GM21526 (cell line): ENCODE measurements around the gene TCERG1L.

Experiments
- ATAC-seq: cut with Tn5 transposase; IDR thresholded peaks from one replicate; pipeline ENCODE4 v1.9.1; 2021; ENCODE audit warnings: moderate library complexity; ENCODE audit not compliant: unreplicated experiment, low FRiP score

Gene TCERG1L

DNA sequence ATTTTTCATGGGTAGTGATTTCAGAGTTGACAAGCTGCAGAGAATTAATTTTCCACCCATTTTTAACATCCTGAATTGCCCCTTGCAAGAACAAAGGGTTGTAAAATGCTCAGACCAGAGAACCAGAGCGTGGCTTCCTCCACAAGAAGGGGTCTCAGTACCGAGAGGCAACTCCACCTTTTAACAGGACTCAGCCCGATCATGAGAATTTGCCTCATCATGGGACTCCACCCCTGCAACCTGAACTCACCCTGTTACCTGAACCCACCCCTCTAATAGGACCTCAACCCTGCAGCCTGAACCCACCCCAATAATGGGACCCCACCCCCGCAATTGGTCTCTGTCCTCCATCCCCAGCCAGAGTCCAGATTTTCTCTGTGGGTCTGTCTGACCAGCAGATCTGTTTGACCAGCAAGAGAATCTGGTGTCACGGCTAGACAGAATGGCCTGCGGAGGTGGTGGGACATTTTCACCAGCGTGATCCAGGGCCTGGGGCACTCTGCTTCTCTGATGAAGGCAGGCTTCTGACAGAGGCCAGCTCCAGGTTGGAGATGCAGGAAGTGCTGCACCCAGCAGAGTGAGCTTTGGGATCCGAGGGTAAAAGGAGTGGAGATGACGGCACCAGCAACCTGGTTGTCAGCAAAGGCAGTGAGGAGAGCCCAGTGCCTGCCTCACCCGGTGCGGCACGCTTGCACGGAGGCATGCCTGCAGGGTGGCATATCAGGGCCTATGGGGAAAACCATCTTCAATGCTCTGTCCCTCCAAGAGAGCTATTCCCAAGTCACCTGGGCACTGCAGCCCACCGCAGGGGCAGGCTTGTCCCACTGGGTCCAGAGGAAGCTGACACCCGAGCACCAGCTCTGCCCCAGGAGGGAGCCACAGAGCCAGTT is 136.6 kb downstream of the TCERG1L start:
- no peak for ATAC-seq

DNA sequence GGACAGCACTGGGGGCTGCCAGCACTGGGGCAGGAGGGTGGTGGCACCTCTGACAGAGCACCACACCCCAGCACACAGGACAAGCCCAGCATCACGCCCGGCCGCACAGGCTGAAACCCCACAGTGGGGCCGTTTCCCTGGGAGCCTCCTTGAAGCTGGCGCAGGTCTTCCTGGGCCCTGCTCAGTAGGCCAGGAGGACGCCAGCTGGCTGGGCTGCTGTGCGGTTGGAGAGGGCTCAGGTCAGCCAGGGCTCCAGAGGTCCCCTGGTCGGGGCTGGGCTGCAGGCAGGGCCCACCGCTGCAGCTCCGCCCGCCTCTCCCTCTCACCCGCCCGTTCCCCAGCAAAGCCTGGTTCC is 137.3 kb downstream of the TCERG1L start:
- ATAC-seq: no peak

DNA sequence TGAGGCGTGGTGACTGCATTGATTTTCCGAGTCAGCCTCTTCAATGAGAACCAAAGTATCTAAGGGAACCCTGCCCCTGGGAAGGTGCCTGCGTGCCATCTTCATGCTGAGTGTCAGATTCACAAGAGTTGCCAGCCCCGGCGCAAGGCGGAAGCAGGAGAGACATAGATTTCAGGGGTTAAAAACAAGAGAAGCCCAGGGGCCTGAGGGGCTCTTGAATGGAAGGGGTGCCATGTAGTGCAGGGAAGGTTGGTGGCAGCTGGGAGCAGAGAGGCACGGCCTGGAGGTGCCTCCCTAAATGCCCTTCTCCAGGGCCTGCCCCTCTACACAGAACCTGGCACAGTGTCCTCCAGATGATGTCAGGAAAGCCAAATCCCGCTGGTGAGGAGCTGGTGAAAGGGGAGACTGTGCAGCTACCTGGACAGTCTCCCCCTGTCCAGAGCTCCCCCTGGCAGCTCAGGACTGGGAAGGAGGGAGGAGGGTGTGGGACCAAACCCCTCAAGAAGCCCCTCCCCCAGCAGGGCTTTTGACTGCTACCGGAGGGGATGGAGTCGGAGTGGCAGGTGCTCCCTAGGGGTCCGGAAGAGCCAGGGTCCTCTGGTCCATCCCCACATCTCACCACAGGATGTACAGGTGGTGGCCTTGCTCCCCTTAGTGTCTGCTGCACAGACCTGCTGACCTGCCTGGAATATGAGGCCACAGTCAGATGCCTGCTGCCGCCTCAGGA is 137.9 kb downstream of the TCERG1L start:
- ATAC-seq: no peak

DNA sequence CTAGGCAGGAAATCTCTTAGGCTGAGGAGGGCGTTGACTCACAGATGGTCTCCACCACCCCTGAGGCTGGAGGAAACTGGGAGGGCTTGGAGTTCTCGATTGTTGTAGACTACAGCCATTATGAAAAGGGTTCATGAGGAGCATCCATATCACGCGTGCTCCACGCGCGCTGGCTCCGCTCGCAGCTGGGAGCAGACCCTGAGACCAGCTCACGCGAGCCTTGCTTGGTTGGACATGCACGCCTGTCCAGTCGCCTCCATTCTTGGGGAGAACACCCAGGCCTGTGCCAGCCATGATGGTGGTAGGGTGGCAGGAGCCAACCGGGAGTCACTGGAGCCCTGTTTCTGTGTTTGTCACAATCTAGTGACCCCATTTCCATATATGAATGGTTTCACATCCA is 139.1 kb downstream of the TCERG1L start:
- no peak for ATAC-seq

DNA sequence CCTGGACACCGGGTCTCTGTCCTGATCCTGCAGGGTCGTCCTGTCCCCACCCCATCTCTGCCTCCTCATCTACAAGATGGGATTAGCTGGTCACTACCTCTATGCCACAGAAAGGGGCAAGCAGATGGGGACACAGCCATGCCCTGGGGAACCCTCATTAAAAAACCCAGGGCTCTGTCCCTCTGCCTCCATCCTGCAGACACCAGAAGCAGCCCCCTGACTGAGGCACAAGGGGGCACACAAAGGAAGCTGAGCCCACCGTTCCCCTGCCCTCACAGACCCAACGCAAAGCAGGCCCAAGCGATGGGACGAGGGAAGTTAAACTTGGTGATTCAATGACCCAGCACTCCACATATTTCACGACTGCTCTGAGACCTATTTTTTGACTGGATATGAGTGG is 142.4 kb downstream of the TCERG1L start:
- ATAC-seq: no peak

DNA sequence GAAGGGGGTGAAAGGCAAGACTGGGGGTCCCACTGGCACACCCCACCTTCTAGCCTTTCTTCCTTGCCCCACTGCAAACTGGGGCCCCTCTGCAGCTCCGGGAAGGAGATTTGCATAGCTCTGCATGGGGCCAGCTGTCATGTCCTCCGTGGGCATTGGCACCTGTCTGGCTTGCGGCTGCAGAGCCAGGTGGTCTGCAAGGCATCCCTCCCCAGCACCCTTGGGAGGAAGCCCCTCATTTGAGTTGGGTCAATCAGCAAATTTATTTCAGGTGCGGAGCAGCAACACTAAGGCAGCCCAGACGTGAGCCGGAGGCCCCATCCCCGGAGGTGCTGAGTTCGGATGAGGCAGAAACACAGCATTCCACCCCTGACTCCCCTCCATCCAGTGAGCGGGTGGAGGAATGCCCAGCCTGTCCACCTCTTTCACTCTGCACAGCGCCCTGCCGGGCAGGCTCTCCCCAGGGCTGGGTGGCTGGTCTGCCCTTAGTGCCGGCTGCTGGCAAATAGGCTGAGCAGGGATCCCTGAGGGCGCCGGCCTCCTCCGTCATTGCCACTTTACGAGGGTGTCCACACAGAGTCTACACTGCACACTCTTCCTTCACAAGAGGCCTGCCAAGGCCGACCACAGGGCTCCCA is 143.2 kb downstream of the TCERG1L start:
- no peak for ATAC-seq

DNA sequence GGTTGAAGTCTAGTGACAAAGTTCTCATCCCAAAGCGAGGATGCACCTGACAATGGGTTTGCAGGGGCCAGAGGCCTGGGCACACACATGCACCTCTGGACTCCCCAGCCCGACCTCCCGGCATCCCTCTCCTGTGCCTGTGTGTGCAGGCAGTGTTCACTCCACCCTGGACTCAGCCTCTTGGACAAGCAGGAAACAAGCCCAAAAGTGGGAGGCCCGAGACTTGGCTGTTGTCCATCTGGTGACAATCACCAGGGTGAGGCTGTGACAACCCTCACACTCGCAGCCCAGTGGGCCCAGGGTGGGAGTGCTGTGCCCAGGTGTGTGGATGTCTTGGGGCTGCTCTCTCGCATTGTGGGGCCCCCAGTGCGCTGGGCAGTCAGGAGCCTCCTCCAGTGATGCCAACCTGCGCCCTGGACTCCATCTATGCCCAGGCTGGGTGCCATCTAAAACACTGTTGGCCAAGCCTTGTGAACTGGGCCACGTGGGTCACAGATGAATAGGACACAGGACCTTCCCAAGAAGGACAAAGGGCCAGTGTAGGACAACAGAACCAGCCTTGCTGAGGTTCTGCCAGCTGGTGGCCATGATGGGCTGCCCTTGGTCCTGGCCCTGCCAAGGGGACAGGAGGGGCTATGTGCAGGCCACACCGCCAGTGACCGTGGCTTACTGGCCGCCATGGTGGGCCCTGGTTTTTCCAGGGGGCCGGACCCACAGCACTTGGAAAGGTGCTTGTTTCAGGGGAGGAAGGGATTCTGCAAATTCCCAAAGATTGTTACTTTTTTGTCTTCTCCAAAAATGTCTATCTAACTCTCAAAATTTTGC is 144.3 kb downstream of the TCERG1L start:
- no peak for ATAC-seq

DNA sequence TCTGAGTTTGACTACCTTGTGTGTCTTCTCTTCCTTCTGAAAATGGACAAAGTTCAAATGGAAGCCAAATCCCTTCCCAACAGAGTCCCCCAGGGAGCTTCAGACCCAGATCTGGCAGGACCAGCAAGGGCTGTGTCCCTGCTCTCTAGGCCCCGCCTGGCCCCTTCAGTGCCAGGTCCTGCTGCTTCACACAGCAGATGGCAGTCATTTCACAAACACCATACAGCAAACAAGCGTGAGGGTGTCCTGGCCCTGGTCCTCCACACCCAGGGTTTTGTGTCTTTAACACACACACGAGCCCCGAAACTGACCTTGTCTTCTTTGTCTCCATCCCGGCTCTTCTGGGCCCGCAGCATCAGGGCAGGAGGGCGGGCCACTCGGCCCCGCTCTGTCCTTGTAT is 145.0 kb downstream of the TCERG1L start:
- ATAC-seq: no peak

DNA sequence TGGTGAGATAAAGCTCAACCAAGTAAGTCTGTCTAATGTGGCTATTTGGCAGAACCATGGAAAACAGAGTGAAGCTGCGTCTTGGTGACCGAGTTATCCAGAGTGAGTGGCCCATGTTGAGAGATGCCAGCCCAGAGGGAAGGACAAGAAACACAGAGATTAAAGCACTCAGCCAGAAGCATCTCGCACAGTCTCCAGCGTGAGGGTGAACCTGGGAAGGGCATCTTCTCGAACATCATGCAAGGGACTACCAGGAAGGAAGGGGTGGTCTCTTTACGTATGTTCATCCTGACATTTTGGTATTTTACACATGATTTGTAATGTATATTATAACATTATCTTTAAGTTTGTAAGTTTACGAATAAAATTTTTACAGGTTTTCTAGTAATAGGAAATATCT is 146.4 kb downstream of the TCERG1L start:
- no peak for ATAC-seq

DNA sequence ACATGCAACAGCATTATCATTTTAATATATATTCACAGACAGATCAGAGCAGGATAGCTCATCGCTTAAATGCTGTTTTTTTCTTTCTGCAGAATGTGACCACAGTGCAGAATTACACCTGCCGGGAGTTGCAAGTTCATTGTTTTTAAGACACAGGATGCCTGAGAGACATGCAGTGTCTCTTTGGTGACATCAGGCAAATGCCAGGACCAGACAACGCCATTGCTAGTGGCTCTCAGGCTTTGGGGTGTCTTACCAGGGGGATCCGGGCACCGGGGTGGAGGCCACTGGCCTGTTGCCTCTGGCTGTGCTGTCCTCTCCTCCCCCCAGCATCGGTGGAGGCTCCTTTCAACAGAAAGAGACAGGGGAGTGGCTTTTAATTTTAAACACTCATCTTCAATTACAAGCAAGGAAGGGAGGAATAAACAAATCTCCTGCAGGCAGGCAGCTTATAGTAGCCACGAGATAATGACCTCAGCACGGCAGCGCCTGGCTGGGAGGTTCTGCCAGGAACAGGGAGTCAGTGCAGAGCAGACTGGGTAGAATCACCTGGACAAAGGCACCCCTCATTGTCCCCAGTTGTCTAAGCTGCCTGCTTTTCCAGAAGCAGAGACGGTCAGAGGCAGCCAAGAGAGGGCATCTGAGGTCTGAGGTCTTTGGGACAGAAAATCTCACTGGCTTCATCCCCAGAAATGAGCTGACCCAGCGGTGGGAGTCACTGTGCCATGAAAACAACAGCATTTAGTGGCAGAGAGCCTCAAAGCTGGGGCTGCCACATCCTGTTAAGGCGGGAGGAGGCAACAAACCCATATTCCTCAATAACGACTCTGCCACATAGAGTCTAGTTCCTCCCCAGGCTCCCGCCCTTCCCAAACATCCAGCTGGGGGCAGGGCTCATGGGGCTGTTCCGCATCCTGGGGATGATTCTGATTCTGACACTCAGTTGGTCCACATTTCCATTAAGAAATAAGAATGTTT is 148.4 kb downstream of the TCERG1L start:
- no peak for ATAC-seq

DNA sequence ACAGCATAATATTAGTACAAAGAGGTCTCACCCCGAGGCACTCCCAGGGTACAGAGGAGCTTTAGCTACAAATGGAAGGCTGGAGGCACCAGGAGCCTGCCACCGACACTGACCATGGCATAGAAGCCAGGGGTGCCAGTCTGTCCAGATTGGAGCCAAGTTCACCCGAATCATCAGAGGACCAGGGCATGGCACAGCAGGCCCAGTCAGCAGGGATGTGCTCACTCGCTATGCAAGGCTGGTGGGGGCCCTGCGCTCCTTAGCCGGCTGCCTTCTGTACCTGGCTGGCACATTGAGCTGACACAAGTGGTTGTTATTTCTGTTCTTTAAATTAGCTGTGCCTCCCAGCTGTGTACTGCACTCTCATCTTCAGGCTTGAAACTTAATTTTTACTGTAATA is 149.3 kb downstream of the TCERG1L start:
- ATAC-seq: no peak

DNA sequence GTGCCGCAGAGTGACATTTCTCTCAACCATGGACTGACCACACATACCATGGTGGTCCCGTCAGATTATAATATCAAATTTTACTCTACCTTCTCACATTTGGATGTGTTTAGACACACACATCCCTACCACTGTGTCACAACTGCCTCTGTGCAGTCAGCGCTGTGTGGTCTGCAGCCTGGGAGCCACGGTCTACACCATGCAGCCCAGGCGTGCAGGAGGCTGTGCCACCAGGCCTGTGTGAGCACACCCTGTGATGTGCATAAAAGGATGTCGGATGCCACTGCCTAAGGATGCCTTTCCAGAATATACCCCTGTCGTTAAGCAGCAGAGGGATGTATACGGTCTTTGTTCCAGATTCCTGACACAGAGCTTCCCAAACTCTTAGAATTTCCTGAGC is 150.4 kb downstream of the TCERG1L start:
- no peak for ATAC-seq

DNA sequence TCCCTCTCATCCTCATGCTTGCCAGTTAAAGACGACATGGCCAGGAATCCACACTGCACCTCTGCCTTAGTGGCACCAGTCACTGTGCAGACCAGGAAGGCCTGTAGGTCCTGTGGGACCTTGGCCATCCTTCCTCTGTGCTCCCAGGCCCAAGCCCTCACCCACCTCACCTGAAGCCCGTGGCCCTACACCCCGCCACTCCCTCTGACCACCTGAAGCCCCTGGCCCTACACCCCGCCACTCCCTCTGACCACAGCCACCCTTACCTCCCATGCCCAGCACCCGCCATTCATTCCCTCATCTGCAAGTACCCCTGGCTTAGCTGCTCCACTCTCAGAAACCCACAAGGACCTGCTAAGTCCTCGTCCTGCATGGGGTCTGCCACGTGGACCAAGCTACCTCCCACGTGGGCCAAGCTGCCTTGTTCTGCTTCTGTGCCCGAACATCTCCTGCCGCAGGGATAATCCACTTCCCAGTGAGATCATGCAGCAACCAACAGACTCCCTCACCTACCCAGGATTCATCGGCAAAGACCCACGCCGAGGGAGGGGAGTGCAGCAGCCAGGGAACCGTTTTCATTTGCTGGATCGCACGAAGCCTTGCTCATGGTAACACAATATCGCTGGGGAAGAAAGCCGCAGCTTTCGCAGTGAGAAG is 151.2 kb downstream of the TCERG1L start:
- ATAC-seq: no peak

DNA sequence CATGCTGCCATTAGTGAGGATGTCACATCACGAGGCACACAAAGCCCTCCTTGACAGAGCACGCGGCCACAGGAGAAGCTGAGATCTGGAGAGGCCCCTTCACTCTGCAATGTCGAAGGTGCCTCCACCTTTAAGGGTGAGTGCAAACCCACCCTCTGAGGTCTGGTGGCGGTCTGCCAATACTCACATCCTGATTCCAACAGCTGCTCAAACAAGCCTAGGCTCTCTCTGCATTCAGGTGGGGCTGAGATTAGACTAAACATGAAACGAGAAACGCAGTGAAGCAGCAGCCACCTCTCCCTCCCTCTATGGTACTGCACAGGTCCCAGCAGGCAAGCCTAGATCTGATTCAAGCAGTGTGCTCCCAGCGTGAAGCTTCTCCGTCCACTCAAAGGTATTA is 151.8 kb downstream of the TCERG1L start:
- no peak for ATAC-seq

DNA sequence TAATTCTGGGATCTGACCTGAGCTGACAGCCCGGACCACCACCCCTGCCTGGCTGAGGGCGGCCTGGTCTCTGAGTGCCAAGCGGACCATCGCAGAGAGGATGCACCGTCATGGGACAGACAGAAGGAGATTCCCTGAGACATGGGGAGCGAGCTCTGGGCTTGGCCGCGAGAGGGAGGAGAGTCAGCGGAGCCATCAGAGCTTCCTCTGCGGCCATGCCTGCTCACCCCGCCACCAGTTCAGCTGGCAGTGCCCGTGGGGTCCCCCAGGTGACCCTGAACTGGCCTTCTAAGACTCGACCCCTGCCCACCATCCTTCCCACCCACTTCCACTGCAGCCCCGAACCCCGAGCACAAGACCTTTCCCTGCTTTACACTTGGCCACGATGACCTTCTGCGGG is 152.8 kb downstream of the TCERG1L start:
- no peak for ATAC-seq

DNA sequence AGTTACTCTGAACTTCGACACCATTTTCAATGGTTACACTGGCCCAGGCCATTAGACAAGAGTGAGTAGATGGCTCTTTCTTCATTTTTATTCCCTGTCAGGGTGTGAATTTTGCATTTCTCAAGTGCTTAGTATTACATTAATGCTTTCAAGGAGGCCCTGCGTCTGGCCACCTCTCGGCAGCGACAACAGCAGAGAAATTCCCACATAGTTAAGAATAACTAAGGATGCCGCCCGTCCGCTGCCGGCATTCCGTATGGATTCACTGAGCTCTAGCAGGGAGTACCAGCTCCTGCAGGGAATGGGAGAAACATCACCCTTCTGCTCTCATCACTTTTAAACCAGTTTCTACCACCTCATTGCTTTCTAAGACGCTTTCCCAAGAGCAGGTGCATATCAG is 153.6 kb downstream of the TCERG1L start:
- ATAC-seq: no peak

DNA sequence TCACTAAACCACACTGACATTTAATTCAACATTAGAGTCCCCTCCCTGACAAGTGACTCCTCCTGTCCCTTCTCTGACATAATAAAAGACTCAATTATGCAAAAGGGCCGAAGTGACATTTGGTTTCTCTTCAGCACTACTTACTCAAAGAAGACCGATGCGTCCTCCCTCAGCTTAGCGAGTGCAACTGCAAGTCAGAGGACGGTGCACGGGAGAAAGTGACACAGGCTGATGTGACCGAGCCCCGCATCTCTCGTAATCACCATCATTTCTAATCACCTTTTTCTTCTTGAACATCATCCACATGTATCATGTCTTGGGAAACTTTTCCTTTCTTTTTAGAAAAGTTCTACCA is 155.7 kb downstream of the TCERG1L start:
- no peak for ATAC-seq

DNA sequence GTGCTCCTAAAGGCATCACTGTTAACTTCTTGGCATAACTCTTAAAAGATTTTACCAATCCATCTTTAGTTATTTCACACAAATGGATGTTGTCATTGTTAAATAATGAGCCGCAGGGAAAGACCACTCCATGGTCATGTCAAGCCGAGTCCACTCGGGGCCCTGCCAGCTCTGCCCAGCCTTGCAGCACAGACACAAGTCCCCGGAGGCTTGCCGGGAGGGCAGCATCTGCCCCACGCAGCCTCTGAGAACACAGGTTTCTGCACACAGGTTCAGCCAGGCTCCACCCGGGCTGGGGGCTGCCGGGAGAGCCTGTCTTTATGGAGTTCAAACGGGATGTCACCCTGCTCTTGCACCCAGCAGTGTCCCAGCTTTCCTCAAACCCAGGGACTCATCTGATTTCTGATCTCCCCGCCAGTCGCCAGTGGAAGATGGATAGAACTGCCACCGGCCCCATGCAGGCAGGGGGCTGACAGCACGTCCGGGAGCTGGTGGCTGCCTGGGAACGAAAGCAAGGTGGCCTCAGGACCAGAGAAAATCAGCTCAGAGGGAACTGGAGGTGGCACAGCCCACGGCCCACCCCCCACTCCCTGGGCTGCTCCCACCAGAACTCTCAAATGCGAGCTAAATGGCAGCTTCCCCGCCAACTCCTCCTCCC is 156.2 kb downstream of the TCERG1L start:
- no peak for ATAC-seq
